DND-41 (cell line): ENCODE measurements around the gene SLC38A3.

Experiments
- ATAC-seq: fragments of 200-7000 bp; cut with Tn5 transposase; 3 replicates; pipeline ENCODE4 v1.9.1; 2021; ENCODE audit warnings: low read depth; ENCODE audit not compliant: insufficient read depth
- DNase-seq: peaks from one replicate; pipeline ENCODE4 v3.0.0-alpha.2; 2020
- H2AFZ ChIP-seq: 2 replicates; pipeline ENCODE4 v1.6.0; 2012; ENCODE audit warnings: low read depth, low read length
- H3K27ac ChIP-seq: 2 replicates; pipeline ENCODE4 v1.5.1; 2012; ENCODE audit warnings: low read length, inconsistent platforms
- H3K27me3 ChIP-seq: fragments of 200-600 bp; sonication (generic); 2 replicates; pipeline ENCODE4 v1.6.0; 2012; ENCODE audit warnings: low read length, mild to moderate bottlenecking, inconsistent platforms; ENCODE audit not compliant: insufficient read depth, poor library complexity
- H3K36me3 ChIP-seq: 2 replicates; pipeline ENCODE4 v1.5.1; 2012; ENCODE audit warnings: low read length, inconsistent platforms; ENCODE audit not compliant: insufficient read depth
- H3K4me1 ChIP-seq: 2 replicates; pipeline ENCODE4 v1.5.1; 2012; ENCODE audit warnings: mild to moderate bottlenecking, low read length; ENCODE audit not compliant: insufficient read depth
- H3K4me2 ChIP-seq: 2 replicates; pipeline ENCODE4 v1.6.0; 2012; ENCODE audit warnings: mild to moderate bottlenecking, moderate library complexity, low read length, inconsistent platforms; ENCODE audit not compliant: insufficient read depth
- H3K4me3 ChIP-seq, 2 experiments: fragments of 200-600 bp in 1 of 2; shearing (Covaris generic) in 1 of 2; 2 replicates each; pipeline ENCODE4 v1.5.1; 2012 to 2016; ENCODE audit warnings: inconsistent platforms in 2 of 2, low read length in 2 of 2, mild to moderate bottlenecking in 2 of 2, low read depth in 1 of 2, moderate library complexity in 1 of 2
- H3K79me2 ChIP-seq: 2 replicates; pipeline ENCODE4 v1.6.0; 2012; ENCODE audit warnings: low read length, inconsistent platforms; ENCODE audit not compliant: insufficient read depth
- H3K9ac ChIP-seq: 2 replicates; pipeline ENCODE4 v1.6.0; 2012; ENCODE audit warnings: low read depth, mild to moderate bottlenecking, inconsistent platforms, low read length, moderate library complexity
- H3K9me3 ChIP-seq: 2 replicates; pipeline ENCODE4 v1.5.1; 2012; ENCODE audit warnings: low read length, moderate library complexity, mild to moderate bottlenecking, inconsistent platforms; ENCODE audit not compliant: insufficient read depth, severe bottlenecking
- H4K20me1 ChIP-seq: 2 replicates; pipeline ENCODE4 v1.6.0; 2012; ENCODE audit warnings: low read length; ENCODE audit not compliant: insufficient read depth
- EZH2 ChIP-seq: IDR thresholded peaks from 3 replicates; pipeline ENCODE4 v1.6.1; 2012; ENCODE audit warnings: borderline replicate concordance, low read depth, mild to moderate bottlenecking, moderate library complexity, low read length, inconsistent platforms; ENCODE audit not compliant: severe bottlenecking
- TF ChIP-seq, protein P1 (sequence below): IDR thresholded peaks from 2 replicates; pipeline ENCODE4 v1.5.1; 2012; ENCODE audit warnings: borderline replicate concordance, low read length, moderate library complexity, mild to moderate bottlenecking; ENCODE audit not compliant: poor library complexity, severe bottlenecking; ENCODE audit errors: extremely low read depth

Gene SLC38A3

DNA sequence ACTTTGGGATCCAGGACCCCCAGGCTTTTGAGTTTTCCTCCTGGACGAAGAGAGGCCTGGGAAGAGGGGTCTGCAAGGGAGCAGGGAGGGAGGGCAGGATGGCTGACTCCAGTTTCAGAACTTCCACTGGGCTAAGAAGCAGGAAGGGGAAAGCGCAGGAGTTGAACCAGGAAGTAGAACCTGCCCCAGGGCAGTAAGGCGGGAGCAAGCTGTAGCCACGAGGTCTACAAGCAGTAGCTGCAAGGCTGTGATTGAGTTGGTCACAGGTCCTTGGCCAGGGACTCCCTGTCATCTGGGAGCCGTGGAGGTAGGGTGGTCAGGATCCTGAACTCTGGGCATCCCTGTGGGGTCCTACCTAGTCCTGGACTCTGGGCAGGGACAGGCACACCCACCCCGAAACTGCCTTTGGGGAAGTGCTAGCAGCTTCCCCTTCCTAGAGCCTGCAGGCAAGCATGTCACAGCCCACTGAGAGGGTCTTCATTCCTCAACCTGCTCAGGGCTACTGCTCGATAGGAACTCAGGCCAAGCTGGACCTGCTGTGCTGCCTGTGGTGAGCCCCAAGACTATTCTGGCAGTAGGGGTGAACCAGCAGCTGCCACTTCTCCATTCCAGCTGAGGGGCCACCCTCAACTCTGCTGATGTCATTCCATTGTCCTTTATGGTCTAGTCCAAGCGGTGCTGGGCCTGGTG lies 25.2 kb downstream of the SLC38A3 start:
- DNase-seq (no peak), ATAC-seq (no peak)
- TF ChIP-seq, protein P1, sequence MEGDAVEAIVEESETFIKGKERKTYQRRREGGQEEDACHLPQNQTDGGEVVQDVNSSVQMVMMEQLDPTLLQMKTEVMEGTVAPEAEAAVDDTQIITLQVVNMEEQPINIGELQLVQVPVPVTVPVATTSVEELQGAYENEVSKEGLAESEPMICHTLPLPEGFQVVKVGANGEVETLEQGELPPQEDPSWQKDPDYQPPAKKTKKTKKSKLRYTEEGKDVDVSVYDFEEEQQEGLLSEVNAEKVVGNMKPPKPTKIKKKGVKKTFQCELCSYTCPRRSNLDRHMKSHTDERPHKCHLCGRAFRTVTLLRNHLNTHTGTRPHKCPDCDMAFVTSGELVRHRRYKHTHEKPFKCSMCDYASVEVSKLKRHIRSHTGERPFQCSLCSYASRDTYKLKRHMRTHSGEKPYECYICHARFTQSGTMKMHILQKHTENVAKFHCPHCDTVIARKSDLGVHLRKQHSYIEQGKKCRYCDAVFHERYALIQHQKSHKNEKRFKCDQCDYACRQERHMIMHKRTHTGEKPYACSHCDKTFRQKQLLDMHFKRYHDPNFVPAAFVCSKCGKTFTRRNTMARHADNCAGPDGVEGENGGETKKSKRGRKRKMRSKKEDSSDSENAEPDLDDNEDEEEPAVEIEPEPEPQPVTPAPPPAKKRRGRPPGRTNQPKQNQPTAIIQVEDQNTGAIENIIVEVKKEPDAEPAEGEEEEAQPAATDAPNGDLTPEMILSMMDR, result no peak
- no peak for TF ChIP-seq EZH2
- peaks cover 40% of the 10 kb centered on the region for H3K4me1 ChIP-seq
- H3K27ac ChIP-seq, result no peak overlapping the region
- no peaks in the 10 kb centered on the region for H3K9me3 ChIP-seq
- no peak overlapping the region for H2AFZ ChIP-seq
- no peak overlapping the region for H3K4me2 ChIP-seq
- H3K9ac ChIP-seq, result 0 out of 2 replicates have a peak overlapping the region, but pooled peaks have one; percentile 13
- H3K4me3 ChIP-seq, result no peak overlapping the region
- no peaks in the 10 kb centered on the region for H4K20me1 ChIP-seq
- peaks cover 12% of the 10 kb centered on the region for H3K79me2 ChIP-seq
- H3K27me3 ChIP-seq, result no peaks in the 10 kb centered on the region
- no peaks in the 10 kb centered on the region; the same call in 1 of the 2 replicates for H3K36me3 ChIP-seq

DNA sequence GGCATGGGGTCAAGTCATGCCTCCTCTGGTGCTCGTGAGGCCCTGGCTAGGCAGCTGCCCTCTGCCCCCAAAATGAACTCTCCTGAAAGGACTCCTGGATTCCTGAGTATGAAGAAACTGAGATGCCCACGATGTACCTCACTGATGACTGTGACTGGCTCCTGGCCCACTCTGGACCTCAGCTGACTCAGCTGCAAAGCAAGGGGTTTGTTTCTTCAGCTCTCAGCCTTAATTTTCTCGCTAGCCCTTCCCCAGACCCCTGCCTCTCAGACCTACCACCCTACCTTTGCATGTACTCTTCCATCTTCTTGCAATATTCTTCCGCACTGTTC lies 25.7 kb downstream of the SLC38A3 start:
- no peak overlapping the region for H3K27ac ChIP-seq
- peaks cover 12% of the 10 kb centered on the region for H3K79me2 ChIP-seq
- DNase-seq, result no peak
- H2AFZ ChIP-seq, result no peak overlapping the region
- no peaks in the 10 kb centered on the region; the same call in 1 of the 2 replicates for H3K36me3 ChIP-seq
- H4K20me1 ChIP-seq, result no peaks in the 10 kb centered on the region
- H3K4me1 ChIP-seq, result peaks cover 40% of the 10 kb centered on the region
- no peak overlapping the region for H3K4me2 ChIP-seq
- H3K4me3 ChIP-seq, result no peak overlapping the region
- H3K27me3 ChIP-seq, result no peaks in the 10 kb centered on the region
- no peaks in the 10 kb centered on the region for H3K9me3 ChIP-seq
- H3K9ac ChIP-seq, result no peak overlapping the region
- no peak for ATAC-seq
- TF ChIP-seq, protein P1, result no peak
- no peak for TF ChIP-seq EZH2

DNA sequence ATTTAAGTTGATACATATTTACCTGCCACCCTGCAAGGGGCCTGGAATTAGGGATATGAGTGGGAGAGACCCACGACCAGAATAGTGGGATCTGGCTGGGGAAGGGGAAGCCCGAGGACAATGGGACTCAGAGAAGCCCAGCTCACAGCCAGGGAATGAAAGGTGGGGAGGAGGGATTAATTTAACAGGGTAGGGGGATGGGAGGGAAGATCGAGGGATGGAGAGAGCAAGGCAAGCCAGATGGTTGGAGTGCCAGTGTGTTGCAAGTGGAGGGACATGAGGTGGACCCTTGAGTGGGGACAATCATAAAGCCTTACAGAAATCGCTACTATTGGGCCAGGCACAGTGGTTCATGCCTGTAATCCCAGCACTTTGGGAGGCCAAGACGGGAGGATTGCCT lies 26.5 kb downstream of the SLC38A3 start:
- no peak overlapping the region for H3K4me2 ChIP-seq
- H3K4me3 ChIP-seq, result no peak overlapping the region
- TF ChIP-seq, protein P1, result no peak
- TF ChIP-seq EZH2, result no peak
- H3K79me2 ChIP-seq, result peaks cover 19% of the 10 kb centered on the region
- ATAC-seq (no peak), DNase-seq (no peak)
- H3K9me3 ChIP-seq, result no peaks in the 10 kb centered on the region
- H3K9ac ChIP-seq, result no peak overlapping the region
- H2AFZ ChIP-seq, result no peak overlapping the region
- peaks cover 31% of the 10 kb centered on the region for H3K4me1 ChIP-seq
- H3K27me3 ChIP-seq, result no peaks in the 10 kb centered on the region
- no peaks in the 10 kb centered on the region; the same call in 1 of the 2 replicates for H3K36me3 ChIP-seq
- H3K27ac ChIP-seq, result no peak overlapping the region
- peaks cover 4% of the 10 kb centered on the region; the same call in 1 of the 2 replicates for H4K20me1 ChIP-seq

DNA sequence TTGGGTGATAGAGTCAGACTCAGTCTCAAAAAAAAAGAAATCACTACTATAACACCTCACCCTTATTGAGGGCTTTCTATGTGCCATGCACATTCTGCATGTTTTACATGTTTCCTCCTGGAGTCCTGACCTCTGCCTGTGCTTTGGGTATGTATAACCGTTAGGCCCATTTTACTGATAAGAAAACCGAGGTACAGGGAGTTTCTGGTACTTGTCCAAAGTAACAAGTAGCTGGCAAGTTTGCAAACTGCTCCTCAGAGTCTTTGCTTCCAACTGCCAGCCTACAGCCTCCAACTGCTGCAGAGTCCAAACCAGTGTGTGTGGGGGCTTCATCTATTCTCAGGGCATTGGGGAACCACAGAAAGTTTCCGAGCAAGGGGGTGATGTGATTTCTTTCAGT lies 27.2 kb downstream of the SLC38A3 start:
- no peak overlapping the region for H3K4me3 ChIP-seq

More for the DNA sequence above, 27.2 kb downstream of the SLC38A3 start:
- TF ChIP-seq EZH2, result no peak
- TF ChIP-seq, protein P1, result no peak
- peaks cover 11% of the 10 kb centered on the region; the same call in 1 of the 2 replicates for H4K20me1 ChIP-seq
- no peaks in the 10 kb centered on the region for H3K27me3 ChIP-seq
- H3K27ac ChIP-seq, result no peak overlapping the region
- ATAC-seq, result no peak
- H3K4me1 ChIP-seq, result peaks cover 24% of the 10 kb centered on the region
- no peaks in the 10 kb centered on the region; the same call in 1 of the 2 replicates for H3K36me3 ChIP-seq
- H2AFZ ChIP-seq, result no peak overlapping the region
- H3K79me2 ChIP-seq, result peaks cover 26% of the 10 kb centered on the region
- no peaks in the 10 kb centered on the region for H3K9me3 ChIP-seq
- no peak overlapping the region for H3K9ac ChIP-seq
- H3K4me2 ChIP-seq, result no peak overlapping the region
- no peak for DNase-seq
